A549 (cell line): Measurements from ENCODE around the gene EVPLL. TPM values are rescaled to one million over a fixed set of nuclear protein-coding genes. Genes with fewer than 3 reads are reported as not detected.
"Not testable (repeated sequence)": the region's sequence is repeated elsewhere in the genome, so short reads cannot be mapped to it uniquely, and the experiment has no call there.

Source experiments
- ATAC-seq, 2 experiments: fragments of 200-7000 bp in 1 of 2; fragments of >200 bp in 1 of 2; cut with Nextera tagmentation in 1 of 2; cut with Tn5 transposase in 1 of 2; 3 replicates each; pipeline versions ENCODE4 v1.8.0 to v1.9.1; 2018 to 2020; ENCODE audit warnings: mild to moderate bottlenecking in 1 of 2, moderate library complexity in 1 of 2
- CTCF ChIA-PET: fragments of 300-600 bp; sonication (Branson Sonifier 250); formaldehyde crosslinking; extraction: SDS; loops from one replicate; lab custom pipeline; 2021; ENCODE audit warnings: antibody characterized with exemption, inconsistent platforms; lab: Yijun Ruan, JAX
- POLR2A ChIA-PET: fragments of 350-600 bp; formaldehyde crosslinking; extraction: SDS; loops from one replicate; lab custom pipeline; 2021; ENCODE audit warnings: antibody characterized with exemption, inconsistent platforms; lab: Yijun Ruan, JAX
- DNase-seq, 2 experiments: peaks; one replicate each; pipeline versions ENCODE4 v3.0.0 to v3.0.0-alpha.2; 2011 to 2016; ENCODE audit warnings: low read depth in 1 of 2, low spot score in 1 of 2
- FAIRE-seq: peaks from 2 replicates; lab custom pipeline; 2011; peaks lifted over from hg19 to GRCh38; lab: Jason Lieb, UNC
- H3K27ac ChIP-seq, 2 experiments: fragments of >200 bp; sonication (Bioruptor Twin); formaldehyde crosslinking; 3 replicates each; pipeline ENCODE4 v1.5.1; 2016 to 2017
- H3K4me1 ChIP-seq: fragments of >200 bp; sonication (Bioruptor Twin); formaldehyde crosslinking; 3 replicates; pipeline ENCODE4 v1.6.1; 2016
- H3K4me2 ChIP-seq: fragments of >200 bp; sonication (Bioruptor Twin); formaldehyde crosslinking; 3 replicates; pipeline ENCODE4 v1.6.1; 2016
- H3K4me3 ChIP-seq: fragments of >200 bp; sonication (Bioruptor Twin); formaldehyde crosslinking; 3 replicates; pipeline ENCODE4 v1.5.1; 2016
- H3K9me3 ChIP-seq: fragments of >200 bp; sonication (Bioruptor Twin); formaldehyde crosslinking; 3 replicates; pipeline ENCODE4 v1.6.1; 2016
- CEBPB ChIP-seq, 2 experiments: fragments of >200 bp in 1 of 2; sonication (Bioruptor Twin) in 1 of 2; formaldehyde crosslinking in 1 of 2; IDR thresholded peaks; 2 replicates each; pipeline ENCODE4 v1.6.1; 2012 to 2016
- CTCF ChIP-seq: fragments of >200 bp; sonication (Bioruptor Twin); formaldehyde crosslinking; IDR thresholded peaks from 3 replicates; pipeline ENCODE4 v1.5.1; 2016
- EHMT2 ChIP-seq: fragments of 200-600 bp; sonication (generic); IDR thresholded peaks from 2 replicates; pipeline ENCODE4 v1.6.1; 2016; ENCODE audit warnings: antibody characterized with exemption, low read depth, mild to moderate bottlenecking, moderate library complexity
- ESRRA ChIP-seq: fragments of 150-350 bp; IDR thresholded peaks from 2 replicates; pipeline ENCODE4 v1.6.1; 2014; ENCODE audit warnings: mild to moderate bottlenecking, low read length, borderline replicate concordance
- FOSB ChIP-seq: fragments of 250-450 bp; sonication (Bioruptor Pico); IDR thresholded peaks from 2 replicates; pipeline ENCODE4 v1.5.0; 2020; ENCODE audit warnings: mild to moderate bottlenecking, moderate library complexity
- HEYL ChIP-seq: fragments of 250-450 bp; sonication (Bioruptor Pico); IDR thresholded peaks from 2 replicates; pipeline ENCODE4 v1.8.0; 2021; ENCODE audit warnings: mild to moderate bottlenecking, moderate library complexity
- KDM1A ChIP-seq: fragments of 200-600 bp; sonication (generic); IDR thresholded peaks from 2 replicates; pipeline ENCODE4 v1.6.1; 2016; ENCODE audit warnings: low read depth, mild to moderate bottlenecking
- POLR2AphosphoS2 ChIP-seq: conservative IDR thresholded peaks from 2 replicates; pipeline ENCODE4 v1.6.1; 2012; ENCODE audit warnings: low read length, improper control_type of control experiment, inconsistent platforms
- RCOR1 ChIP-seq: fragments of 150-350 bp; IDR thresholded peaks from 2 replicates; pipeline ENCODE4 v1.6.1; 2014; ENCODE audit warnings: antibody characterized with exemption, low read length, low read depth
- REST ChIP-seq: fragments of 200-600 bp; sonication (generic); IDR thresholded peaks from 2 replicates; pipeline ENCODE4 v1.6.1; 2016; ENCODE audit warnings: antibody characterized with exemption, mild to moderate bottlenecking, moderate library complexity
- ZC3H11A ChIP-seq: fragments of 450-650 bp; IDR thresholded peaks from 2 replicates; pipeline ENCODE4 v1.6.1; 2014; ENCODE audit warnings: antibody characterized with exemption, mild to moderate bottlenecking
- ZFP36 ChIP-seq: fragments of 450-650 bp; IDR thresholded peaks from 2 replicates; pipeline ENCODE4 v1.6.1; 2014; ENCODE audit warnings: borderline replicate concordance; ENCODE audit not compliant: partially characterized antibody
- WGBS: methylation state at CpG from one replicate; pipeline ENCODE4 v1.1.6; 2017; ENCODE audit errors: missing lambda C conversion rate; 5-methylcytosine and 5-hydroxymethylcytosine counted together
- polyA plus RNA-seq, 4 experiments: library from polyadenylated mRNA; depleted of rRNA in 3 of 4; stranded (reverse); fragments of >200 nt; fragmentation: RNase III in 1 of 4; extraction: RNeasy Plus Mini Kit Qiagen cat#74134 plus additional on column Dnase treatment in 1 of 4; gene quantifications; 2 replicates in 3 of 4; 3 replicates in 1 of 4; pipeline ENCODE4 v1.2.3, GENCODE V29; 2011 to 2017

Gene EVPLL
- polyA plus RNA-seq, 2 of the 4 experiments (the other 2 are of a cell fraction): 0.05 TPM; not detected in 1

- DNase-seq (no peak), FAIRE-seq (no peak)
- no peak overlapping the region for H3K27ac ChIP-seq
- POLR2A ChIA-PET: no interaction called here
- no peak for TF ChIP-seq EHMT2
- TF ChIP-seq, all 56 proteins: peak for 0
- ATAC-seq: no peak
- CTCF ChIA-PET: interaction anchor here (0.8 to 2.4 kb wide), 4 partner anchors 11 to 147 kb away, joined by 3 to 10 read pairs (median 4); no protein-coding TSS in a partner anchor
- H3K4me1 ChIP-seq: no peaks in the 10 kb centered on the region
- 96% methylated on average over 4 of the region's 4 CpGs for WGBS
- H3K4me3 ChIP-seq: no peak overlapping the region
- H3K9me3 ChIP-seq: no peaks in the 10 kb centered on the region
- no peak overlapping the region for H3K4me2 ChIP-seq
These were observed 44.6 kb upstream of the EVPLL start for GRCh38 chr17:18332909-18333489.

- DNase-seq, ATAC-seq, H3K4me1 ChIP-seq, CTCF ChIA-PET, H3K4me2 ChIP-seq, POLR2A ChIA-PET, H3K9me3 ChIP-seq, H3K27ac ChIP-seq, FAIRE-seq, H3K4me3 ChIP-seq: not testable (repeated sequence)
- 100% methylated on average over 6 of the region's 25 CpGs for WGBS
These were observed 39.4 kb upstream of the EVPLL start for GRCh38 chr17:18338158-18338557.

- FAIRE-seq: no peak
- no peak for TF ChIP-seq RCOR1
- no peak for TF ChIP-seq KDM1A
- CTCF ChIA-PET: interaction anchor here (0.8 to 1.7 kb wide), 4 partner anchors 12 to 92 kb away, joined by 3 to 9 read pairs (median 4); no protein-coding TSS in a partner anchor
- DNase-seq: no peak
- Histone ChIP-seq H3K4me3 (no peak overlapping the region), H3K9me3 (no peaks in the 10 kb centered on the region), H3K27ac (no peak overlapping the region), H3K4me1 (no peaks in the 10 kb centered on the region), H3K4me2 (no peak overlapping the region)
- 97% methylated on average over 13 of the region's 13 CpGs for WGBS
- ATAC-seq: no peak
- POLR2A ChIA-PET: no interaction called here
These were observed 37.6 kb upstream of the EVPLL start for GRCh38 chr17:18339933-18340332.

- Histone ChIP-seq H3K4me2 (no peak overlapping the region), H3K9me3 (no peaks in the 10 kb centered on the region), H3K4me3 (no peak overlapping the region), H3K4me1 (no peaks in the 10 kb centered on the region), H3K27ac (no peak overlapping the region)
- WGBS: 88% methylated on average over 5 of the region's 5 CpGs
- ATAC-seq: no peak
- TF ChIP-seq ZC3H11A: no peak
- TF ChIP-seq HEYL (CRISPR knock-in tag): no peak
- TF ChIP-seq POLR2AphosphoS2: no peak
- no peak for TF ChIP-seq ESRRA
- no peak for DNase-seq
- no peak for FAIRE-seq
- ChIA-PET CTCF (interaction anchor here (1.0 kb wide), 1 partner anchor 20 kb away, joined by 3 read pairs; no protein-coding TSS in a partner anchor), POLR2A (no interaction called here)
These were observed 33.6 kb upstream of the EVPLL start for GRCh38 chr17:18344021-18344420.

- DNase-seq: no peak
- WGBS: 86% methylated on average over 6 of the region's 6 CpGs
- TF ChIP-seq EHMT2 (no peak), ZFP36 (no peak), CEBPB (IDR thresholded peaks at IDR 0.05) (no peak), FOSB (CRISPR knock-in tag) (no peak), REST (no peak), CTCF (no peak)
These were observed 24.0 kb upstream of the EVPLL start for GRCh38 chr17:18353541-18353940.

More at GRCh38 chr17:18353541-18353940, 24.0 kb upstream of the EVPLL start:
- Histone ChIP-seq H3K27ac (no peak overlapping the region), H3K4me2 (no peak overlapping the region), H3K9me3 (no peaks in the 10 kb centered on the region), H3K4me1 (peaks cover 20% of the 10 kb centered on the region), H3K4me3 (no peak overlapping the region)
- no peak for ATAC-seq
- FAIRE-seq: no peak
- ChIA-PET POLR2A (interaction anchor here (1.2 kb wide), 1 partner anchor 10 kb away, joined by 3 read pairs; the partner anchor contains the start of gene SHMT1), CTCF (interaction anchor here (0.6 to 1.0 kb wide), 2 partner anchors 14 to 80 kb away, joined by 3 to 4 read pairs; no protein-coding TSS in a partner anchor)
